Limb (tissue), 2 donors: Measurements from ENCODE around the gene OR1J2.

Source experiments
- DNase-seq, 2 donors: peaks; one replicate each; pipeline ENCODE4 v3.0.0-alpha.2; 2016; ENCODE audit errors: extremely low spot score in 2 of 2

Gene OR1J2

GRCh38 chr9:122551371-122551770 lies 40.8 kb downstream of the OR1J2 start:
- DNase-seq = no peak

GRCh38 chr9:122552812-122553211 lies 42.2 kb downstream of the OR1J2 start, which contains the start of gene OR1N2:
OR1N2 (plus strand) TSS chr9:122553112; CDS start chr9:122553212, 100 bp downstream.
- no peak for DNase-seq
